SK-N-DZ (cell line): ENCODE results near the gene IL4R.

ENCODE experiments used
- DNase-seq: peaks from one replicate; pipeline ENCODE4 v3.0.0-alpha.2; 2015; ENCODE audit warnings: low spot score

IL4R gene

GRCh38 chr16:27314986-27315332 lies 1.2 kb downstream of the IL4R start:
- DNase-seq, result no peak

DNA sequence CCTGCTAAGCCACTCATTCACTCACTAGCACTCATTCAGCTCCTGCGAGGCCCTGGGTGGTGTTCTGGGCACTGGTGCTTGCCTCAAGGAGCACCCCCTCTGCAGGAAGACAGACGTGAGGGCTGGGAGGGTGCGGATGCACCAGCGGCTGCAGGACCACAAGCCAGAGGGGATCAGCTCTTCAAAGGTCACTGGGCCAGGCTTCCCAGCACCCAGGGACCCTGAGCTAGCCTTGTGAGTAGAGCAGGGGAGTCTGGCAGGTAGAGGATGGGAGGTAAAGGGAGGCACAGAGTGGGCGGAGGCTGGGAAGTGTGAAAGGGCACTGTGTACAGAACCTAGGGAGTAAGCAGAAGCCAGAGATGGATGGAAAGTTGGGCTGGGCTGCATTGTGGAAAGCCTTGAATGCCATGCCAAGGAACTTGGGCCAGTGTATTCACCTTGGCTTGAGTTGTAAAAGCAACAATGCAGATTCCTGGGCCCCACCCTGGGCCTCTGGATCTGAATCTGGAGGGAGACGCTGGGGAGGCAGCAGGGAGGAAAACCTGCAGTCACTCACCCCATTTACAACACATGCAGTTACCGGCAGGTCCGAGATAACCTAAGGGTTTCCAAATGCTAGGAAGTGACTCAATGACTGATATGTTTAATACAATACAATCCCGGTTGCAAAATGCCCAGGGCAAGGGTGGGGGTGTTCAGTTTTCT lies 1.7 kb downstream of the IL4R start:
- DNase-seq, result no peak

GRCh38 chr16:27316038-27316680 lies 2.4 kb downstream of the IL4R start:
- no peak for DNase-seq

DNA sequence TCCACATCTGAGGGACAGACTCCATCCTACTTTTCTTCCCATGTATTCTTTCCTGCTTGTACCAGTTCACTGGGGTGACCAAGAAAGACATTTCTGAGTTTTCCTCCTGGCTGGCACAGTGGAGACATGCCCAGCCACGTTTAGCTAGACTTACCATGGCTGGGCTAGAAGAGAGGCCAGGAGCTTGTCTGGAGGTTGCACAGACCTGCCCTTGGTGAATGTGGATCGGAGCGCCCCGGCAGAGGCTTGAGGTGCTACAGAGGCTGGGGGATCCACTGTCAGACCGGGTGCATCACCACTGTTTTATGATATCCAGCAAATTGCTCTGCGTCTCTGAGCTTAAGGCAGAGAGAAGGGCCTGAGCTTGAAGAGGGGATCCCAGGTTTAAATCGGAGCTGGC lies 3.5 kb downstream of the IL4R start:
- DNase-seq, result no peak

DNA sequence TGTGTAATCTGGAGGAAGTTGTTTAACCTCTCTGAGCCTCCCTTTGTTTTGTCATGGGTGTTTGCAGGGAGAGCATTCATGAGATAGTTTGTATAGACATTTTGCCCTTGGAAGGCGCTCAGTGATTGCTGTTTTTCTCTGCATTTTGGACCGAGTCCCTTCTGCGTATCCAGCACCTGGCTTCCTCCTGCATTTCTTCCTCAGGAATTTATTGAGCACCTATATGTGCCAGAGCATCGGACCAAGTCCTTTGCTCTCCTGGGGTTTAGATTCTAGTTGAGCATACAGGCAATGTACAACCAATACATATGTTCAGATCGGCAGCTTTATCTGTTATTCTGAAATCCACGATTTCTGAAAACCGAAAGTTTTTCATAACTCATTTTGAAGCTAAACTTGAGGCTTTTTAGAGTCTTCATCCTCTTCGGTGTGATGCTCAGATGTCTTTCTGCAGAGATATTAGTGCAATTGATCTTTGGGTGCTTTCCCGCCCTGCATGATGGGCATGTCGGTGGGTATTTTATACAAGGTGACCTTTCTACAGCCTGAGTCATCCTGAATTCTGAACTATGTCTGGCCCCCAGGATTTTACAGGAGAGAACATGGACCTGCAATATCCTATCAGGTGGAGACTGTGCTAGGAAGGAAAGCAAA lies 4.1 kb downstream of the IL4R start:
- DNase-seq, result no peak

DNA sequence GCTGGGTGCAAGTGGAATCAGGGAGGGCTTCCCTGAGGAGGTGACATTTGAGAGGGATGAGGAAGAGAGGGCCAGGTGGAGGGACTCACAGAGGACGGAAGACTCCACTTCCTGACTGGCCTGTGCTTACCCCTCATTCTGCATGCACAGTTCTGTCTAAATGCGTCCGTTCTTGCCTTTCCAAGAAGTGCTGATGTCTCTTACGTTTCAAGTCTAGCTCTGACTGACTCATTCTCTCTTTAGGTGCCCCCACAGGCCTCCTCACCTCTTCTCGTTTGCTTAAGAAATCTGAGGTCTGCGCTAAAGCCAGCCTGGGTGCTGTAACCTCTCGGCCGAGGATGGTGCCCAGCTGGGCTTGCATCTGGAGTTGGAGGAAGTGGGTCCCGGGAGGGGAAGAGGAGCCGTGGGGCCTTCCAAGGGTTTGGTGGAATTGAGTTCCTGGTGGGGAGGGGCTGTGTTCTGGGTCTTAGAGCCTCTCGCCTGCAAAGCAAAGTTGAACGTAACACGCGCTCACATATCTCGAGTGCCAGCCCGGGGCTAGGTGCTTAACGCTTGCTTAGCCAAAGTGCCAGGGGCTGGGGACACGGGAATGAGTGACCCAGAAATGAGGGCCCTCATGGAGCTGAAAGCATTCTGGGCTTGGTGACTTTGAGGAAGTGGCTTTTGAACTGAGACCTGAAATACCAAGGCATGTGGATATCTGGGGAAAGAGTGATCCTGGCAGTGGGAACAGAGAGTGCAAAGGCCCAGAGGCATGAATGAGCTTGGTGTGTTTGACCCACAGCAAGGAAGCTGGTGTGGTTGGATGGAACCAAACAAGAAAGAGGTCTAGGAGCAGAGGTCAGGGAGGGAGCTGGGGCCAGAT lies 4.8 kb downstream of the IL4R start:
- no peak for DNase-seq

GRCh38 chr16:27319257-27319965 lies 5.6 kb downstream of the IL4R start:
- no peak for DNase-seq

DNA sequence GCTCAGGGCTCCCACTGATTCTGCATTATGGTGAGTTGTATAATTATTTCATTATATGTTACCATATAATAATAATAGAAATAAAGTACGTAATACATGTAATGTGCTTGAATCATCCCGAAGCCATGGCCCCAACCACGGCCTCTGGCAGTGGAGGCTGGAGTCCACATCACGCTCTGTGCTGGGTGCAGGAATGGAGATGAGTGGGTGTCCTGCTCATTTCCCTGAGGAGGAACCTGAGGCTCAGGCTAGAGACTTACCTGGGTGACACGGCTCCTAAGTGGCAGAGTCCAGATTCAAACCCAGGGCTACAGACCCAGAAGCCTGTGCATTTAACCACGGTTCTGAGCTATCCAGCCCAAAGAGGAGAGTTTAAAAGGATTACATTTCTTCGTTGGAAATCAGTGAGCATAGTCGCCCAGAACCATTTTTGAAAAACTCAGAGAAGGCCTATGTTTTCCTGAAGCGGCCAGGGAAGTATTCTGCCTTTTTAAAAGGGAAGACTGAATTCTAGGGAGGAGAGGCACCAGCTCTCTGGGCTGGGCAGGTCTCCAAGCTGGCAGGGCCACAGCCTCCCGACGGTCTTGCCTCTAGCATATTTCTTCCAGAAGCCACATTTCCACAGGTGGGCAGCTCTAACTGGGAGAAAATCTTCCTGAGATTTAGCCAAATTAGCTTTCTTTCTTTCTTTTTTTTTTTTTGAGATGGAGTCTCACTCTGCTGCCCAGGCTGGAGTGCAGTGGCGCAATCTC lies 6.7 kb downstream of the IL4R start:
- DNase-seq, result no peak

- no peak for DNase-seq
Observed at GRCh38 chr16:27321013-27321915, 7.5 kb downstream of the IL4R start.

DNA sequence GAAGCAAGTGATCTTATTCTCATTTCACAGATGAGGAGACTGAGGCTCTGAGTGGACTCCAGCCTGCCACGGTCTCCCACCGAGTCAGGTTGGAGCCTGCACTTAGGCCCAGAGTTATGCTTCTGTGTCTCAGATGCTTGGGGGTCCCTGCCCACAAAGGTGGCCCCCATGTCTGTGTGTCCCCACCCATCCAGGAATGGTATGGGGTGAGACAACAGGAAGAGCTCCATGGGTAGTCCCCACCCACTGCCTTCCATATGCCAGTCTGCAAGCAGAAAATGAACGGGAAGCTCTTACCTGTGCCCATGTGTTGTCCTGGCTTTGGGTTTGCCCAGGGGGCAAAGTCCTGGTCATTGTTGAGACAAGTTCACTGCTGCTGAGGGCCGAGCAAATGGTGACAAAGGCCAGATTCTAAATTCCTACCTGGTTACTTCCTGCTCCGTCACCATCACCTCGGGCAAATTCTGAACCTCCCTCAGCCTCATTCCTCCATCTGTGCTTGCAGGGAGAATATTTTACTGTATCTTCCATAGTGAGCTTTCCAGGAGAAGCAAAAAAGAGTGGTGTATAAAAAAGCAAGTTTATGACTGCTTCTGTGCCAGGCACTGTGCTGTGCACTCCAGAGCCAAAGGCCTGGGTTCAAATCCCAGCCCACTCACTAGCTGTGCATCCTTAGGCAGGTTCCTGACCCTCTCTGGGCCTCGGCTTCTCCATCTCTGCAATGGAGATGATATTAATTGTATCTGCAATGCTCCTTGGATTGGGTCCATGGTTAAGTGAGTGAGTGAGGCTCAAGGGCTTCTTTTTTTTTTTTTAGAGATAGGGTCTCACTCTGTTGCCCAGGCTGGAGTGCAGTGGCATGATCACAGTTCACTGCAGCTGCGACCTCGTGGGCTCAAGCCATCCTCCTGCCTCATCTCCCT lies 9.3 kb downstream of the IL4R start:
- no peak for DNase-seq

DNA sequence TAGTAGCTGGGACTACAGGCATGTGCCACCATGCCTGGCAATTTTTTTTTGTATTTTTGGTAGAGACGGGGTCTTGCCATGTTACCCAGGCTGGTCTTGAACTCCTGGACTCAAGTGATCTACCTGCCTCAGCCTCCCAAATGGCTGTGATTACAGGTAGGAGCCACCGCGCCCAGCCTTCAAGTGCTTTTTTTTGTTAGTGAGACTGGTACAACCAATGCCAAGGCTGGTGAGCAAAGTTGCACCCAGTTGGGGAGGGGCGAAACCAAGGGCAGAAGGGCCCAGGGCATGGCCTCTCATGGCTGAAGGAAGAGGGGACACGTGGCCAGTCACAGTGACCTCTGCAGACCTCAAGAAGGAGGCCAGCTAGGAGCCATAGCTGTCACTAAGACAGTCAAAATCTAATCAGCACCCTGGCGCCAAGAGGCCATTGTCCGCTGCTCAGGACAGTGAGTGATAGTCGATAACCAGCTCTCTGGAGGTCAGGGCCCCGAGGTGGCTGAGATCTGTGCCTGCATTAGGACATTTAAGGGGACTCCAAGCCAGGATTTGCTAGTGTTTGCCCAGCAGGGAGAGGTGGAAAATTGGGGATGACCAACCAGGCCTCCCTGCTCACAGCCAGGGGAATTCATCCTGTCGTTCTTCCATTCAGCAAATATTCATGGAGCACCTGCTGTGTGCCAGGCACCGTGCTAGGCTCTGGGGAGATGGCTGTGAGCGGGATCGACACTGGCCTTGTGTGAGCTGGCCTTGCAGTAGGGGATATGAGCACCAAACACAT lies 10.2 kb downstream of the IL4R start:
- no peak for DNase-seq

- DNase-seq, result peak; percentile 23
Observed at GRCh38 chr16:27324851-27325301, 11.1 kb downstream of the IL4R start.

- no peak for DNase-seq
Observed at GRCh38 chr16:27325736-27326135, 12.0 kb downstream of the IL4R start.

GRCh38 chr16:27326251-27326650 lies 12.5 kb downstream of the IL4R start:
- no peak for DNase-seq

GRCh38 chr16:27326738-27327585 lies 13.2 kb downstream of the IL4R start:
- DNase-seq, result no peak

- no peak for DNase-seq
Observed at GRCh38 chr16:27327586-27327915, 13.8 kb downstream of the IL4R start.

- no peak for DNase-seq
Observed at GRCh38 chr16:27328937-27329336, 15.2 kb downstream of the IL4R start.
